OCI-LY1 (cell line): ENCODE measurements around the gene TAF11L7.
"Not testable (repeated sequence)": the region's sequence is repeated elsewhere in the genome, so short reads cannot be mapped to it uniquely, and the experiment has no call there.

ENCODE experiments used
- H2AFZ ChIP-seq: fragments of 200-600 bp; sonication (generic), shearing (Covaris generic); 2 replicates; pipeline ENCODE4 v1.6.0; 2014; ENCODE audit warnings: antibody characterized with exemption, mild to moderate bottlenecking, low read length
- H3F3A ChIP-seq: fragments of 200-600 bp; sonication (generic), shearing (Covaris generic); 2 replicates; pipeline ENCODE4 v1.6.0; 2014; ENCODE audit warnings: mild to moderate bottlenecking, antibody characterized with exemption, low read length, moderate library complexity; ENCODE audit not compliant: insufficient read depth
- H3K27ac ChIP-seq: fragments of 200-600 bp; sonication (generic); 2 replicates; pipeline ENCODE4 v1.5.1; 2014; ENCODE audit warnings: low read length, mixed run types, mild to moderate bottlenecking, low read depth; ENCODE audit not compliant: poor library complexity, severe bottlenecking
- H3K27me3 ChIP-seq: fragments of 200-600 bp; sonication (generic); 2 replicates; pipeline ENCODE4 v1.6.0; 2014; ENCODE audit warnings: antibody characterized with exemption, mild to moderate bottlenecking, low read length, moderate library complexity; ENCODE audit not compliant: insufficient read depth
- H3K36me3 ChIP-seq: fragments of 200-600 bp; sonication (generic); 2 replicates; pipeline ENCODE4 v1.6.1; 2014; ENCODE audit warnings: mild to moderate bottlenecking, antibody characterized with exemption, low read length, moderate library complexity, mixed read lengths; ENCODE audit not compliant: insufficient read depth
- H3K4me1 ChIP-seq: fragments of 200-600 bp; sonication (generic); 2 replicates; pipeline ENCODE4 v1.5.1; 2014; ENCODE audit warnings: mild to moderate bottlenecking, low read length, moderate library complexity; ENCODE audit not compliant: insufficient read depth, severe bottlenecking
- H3K4me2 ChIP-seq: fragments of 200-600 bp; sonication (generic), shearing (Covaris generic); 2 replicates; pipeline ENCODE4 v1.6.1; 2014; ENCODE audit warnings: low read length
- H3K4me3 ChIP-seq: fragments of 200-600 bp; sonication (generic); 2 replicates; pipeline ENCODE4 v1.5.1; 2014; ENCODE audit warnings: low read length, low read depth, mild to moderate bottlenecking, mixed read lengths; ENCODE audit not compliant: poor library complexity, severe bottlenecking
- H3K79me2 ChIP-seq: fragments of 200-600 bp; shearing (Covaris generic); 2 replicates; pipeline ENCODE4 v1.6.1; 2016; ENCODE audit warnings: mixed run types, low read length, mixed read lengths; ENCODE audit not compliant: insufficient read depth
- H3K9ac ChIP-seq: fragments of 200-600 bp; sonication (generic), shearing (Covaris generic); 2 replicates; pipeline ENCODE4 v1.6.1; 2014; ENCODE audit warnings: mild to moderate bottlenecking, low read length, mixed read lengths
- H3K9me2 ChIP-seq: fragments of 200-600 bp; sonication (generic), shearing (Covaris generic); 2 replicates; pipeline ENCODE4 v1.6.1; 2014; ENCODE audit warnings: low read depth, mild to moderate bottlenecking, low read length, mixed read lengths
- H3K9me3 ChIP-seq: fragments of 200-600 bp; shearing (Covaris generic); 2 replicates; pipeline ENCODE4 v1.6.1; 2014; ENCODE audit warnings: low read length, mixed read lengths
- H4K20me1 ChIP-seq: fragments of 200-600 bp; sonication (generic), shearing (Covaris generic); 2 replicates; pipeline ENCODE4 v1.6.0; 2016; ENCODE audit warnings: mild to moderate bottlenecking, low read length; ENCODE audit not compliant: insufficient read depth
- EZH2 ChIP-seq: fragments of 200-600 bp; sonication (generic), shearing (Covaris generic); IDR thresholded peaks from 2 replicates; pipeline ENCODE4 v1.8.0; 2017; ENCODE audit warnings: borderline replicate concordance, mixed run types, mild to moderate bottlenecking, antibody characterized with exemption, low read length, moderate library complexity, mixed read lengths
- TF ChIP-seq, protein P1 (sequence below): fragments of 200-600 bp; sonication (generic), shearing (Covaris generic); IDR thresholded peaks from 2 replicates; pipeline ENCODE4 v1.5.1; 2017; ENCODE audit warnings: mild to moderate bottlenecking, antibody characterized with exemption, low read length, moderate library complexity, mixed read lengths

Gene TAF11L7

DNA sequence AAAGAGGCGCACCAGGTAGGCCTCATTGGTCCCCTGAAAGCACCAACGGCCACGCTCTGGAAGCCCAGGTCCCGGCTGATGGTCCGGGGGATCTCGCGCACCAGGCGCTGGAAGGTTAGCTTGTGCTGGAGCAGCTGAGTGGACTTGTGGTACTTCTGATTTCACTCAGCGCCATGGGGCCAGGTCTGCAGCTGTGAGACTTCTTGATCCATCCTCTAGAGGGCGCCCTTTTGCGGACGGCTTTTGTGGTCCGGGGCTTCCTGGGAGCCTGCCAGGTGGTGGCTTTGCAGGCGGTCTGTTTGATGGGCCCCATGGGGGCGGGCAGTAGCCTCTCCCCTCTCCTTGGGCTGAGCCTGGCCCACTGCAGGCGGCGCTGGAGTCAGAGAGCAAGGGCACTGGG, 35.1 kb upstream of the TAF11L7 start:
- no peaks in the 10 kb centered on the region for H4K20me1 ChIP-seq
- no peaks in the 10 kb centered on the region for H3F3A ChIP-seq
- no peak overlapping the region for H2AFZ ChIP-seq
- no peak overlapping the region for H3K4me3 ChIP-seq
- H3K79me2 ChIP-seq: no peaks in the 10 kb centered on the region
- H3K9me3 ChIP-seq: no peaks in the 10 kb centered on the region
- H3K27ac ChIP-seq: no peak overlapping the region
- H3K9ac ChIP-seq: no peak overlapping the region
- no peak for TF ChIP-seq EZH2
- TF ChIP-seq, protein P1, sequence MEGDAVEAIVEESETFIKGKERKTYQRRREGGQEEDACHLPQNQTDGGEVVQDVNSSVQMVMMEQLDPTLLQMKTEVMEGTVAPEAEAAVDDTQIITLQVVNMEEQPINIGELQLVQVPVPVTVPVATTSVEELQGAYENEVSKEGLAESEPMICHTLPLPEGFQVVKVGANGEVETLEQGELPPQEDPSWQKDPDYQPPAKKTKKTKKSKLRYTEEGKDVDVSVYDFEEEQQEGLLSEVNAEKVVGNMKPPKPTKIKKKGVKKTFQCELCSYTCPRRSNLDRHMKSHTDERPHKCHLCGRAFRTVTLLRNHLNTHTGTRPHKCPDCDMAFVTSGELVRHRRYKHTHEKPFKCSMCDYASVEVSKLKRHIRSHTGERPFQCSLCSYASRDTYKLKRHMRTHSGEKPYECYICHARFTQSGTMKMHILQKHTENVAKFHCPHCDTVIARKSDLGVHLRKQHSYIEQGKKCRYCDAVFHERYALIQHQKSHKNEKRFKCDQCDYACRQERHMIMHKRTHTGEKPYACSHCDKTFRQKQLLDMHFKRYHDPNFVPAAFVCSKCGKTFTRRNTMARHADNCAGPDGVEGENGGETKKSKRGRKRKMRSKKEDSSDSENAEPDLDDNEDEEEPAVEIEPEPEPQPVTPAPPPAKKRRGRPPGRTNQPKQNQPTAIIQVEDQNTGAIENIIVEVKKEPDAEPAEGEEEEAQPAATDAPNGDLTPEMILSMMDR: peak; percentile 50; the same call in 1 of the 2 replicates
- no peak overlapping the region for H3K4me2 ChIP-seq
- no peaks in the 10 kb centered on the region for H3K4me1 ChIP-seq
- H3K9me2 ChIP-seq: no peaks in the 10 kb centered on the region
- H3K36me3 ChIP-seq: no peaks in the 10 kb centered on the region
- H3K27me3 ChIP-seq: no peaks in the 10 kb centered on the region

DNA sequence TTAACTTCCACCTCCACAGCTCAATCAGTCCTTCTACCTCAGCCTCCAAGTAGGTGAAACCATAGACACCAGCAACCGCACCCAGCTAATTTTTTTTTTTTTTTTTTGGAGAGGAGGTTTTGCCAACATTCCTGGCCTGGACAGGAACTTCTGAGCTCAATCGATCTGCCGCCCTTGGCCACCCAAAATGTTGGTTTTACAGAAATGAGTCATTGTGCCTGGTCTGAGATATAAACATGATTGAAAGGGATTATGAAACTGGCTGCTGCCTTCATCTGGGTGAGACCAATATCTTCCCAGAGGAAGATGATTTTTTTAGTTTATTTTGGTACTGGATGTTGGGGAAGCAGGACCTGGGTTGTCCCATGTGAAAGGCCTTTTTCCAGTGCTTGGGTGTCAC, 33.8 kb upstream of the TAF11L7 start:
- Histone ChIP-seq H3K4me1 (no peaks in the 10 kb centered on the region), H4K20me1 (no peaks in the 10 kb centered on the region), H3K9ac (no peak overlapping the region), H3K27me3 (no peaks in the 10 kb centered on the region), H2AFZ (no peak overlapping the region), H3K9me3 (no peaks in the 10 kb centered on the region), H3F3A (no peaks in the 10 kb centered on the region), H3K79me2 (no peaks in the 10 kb centered on the region), H3K4me2 (no peak overlapping the region), H3K4me3 (no peak overlapping the region), H3K36me3 (no peaks in the 10 kb centered on the region), H3K9me2 (no peaks in the 10 kb centered on the region), H3K27ac (no peak overlapping the region)
- TF ChIP-seq EZH2: no peak
- TF ChIP-seq, protein P1: no peak

DNA sequence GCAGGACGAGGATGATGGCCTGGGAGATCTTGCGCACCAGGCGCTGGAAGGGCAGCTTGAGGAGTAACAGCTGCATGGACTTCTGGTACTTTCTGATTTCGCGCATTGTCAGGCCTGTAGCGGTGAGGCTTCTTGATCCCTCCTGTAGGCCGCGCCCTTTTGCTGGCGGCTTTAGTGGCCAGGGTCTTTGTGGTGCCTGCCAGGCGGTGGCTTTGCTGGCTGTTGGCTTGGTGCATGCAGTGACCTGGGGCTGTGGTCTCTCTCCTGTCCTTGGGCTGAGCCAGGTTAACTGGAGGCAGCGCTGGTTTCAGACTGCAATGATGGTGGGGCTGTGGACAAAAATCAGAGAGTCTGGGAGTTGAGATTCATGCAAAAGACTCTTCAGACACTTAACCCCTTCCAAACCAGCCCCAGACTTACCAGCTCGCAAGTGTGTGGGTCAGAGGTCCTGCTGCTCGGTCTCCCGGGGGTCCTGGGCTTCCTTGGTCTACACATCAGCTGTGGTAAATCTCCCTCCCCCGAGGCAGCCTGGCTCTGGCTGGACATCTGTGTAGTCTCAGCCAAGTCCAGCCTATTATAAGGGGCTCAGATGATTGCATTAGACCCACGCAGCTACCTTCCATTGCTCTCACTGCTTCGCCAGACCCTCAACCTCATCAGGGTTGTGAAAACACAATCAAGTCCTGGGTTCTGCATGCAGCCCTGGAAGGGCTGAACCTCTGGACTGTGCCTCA, 29.5 kb upstream of the TAF11L7 start:
- TF ChIP-seq, protein P1: no peak
- TF ChIP-seq EZH2: no peak
- H2AFZ ChIP-seq: no peak overlapping the region
- no peak overlapping the region for H3K4me2 ChIP-seq
- no peak overlapping the region for H3K4me3 ChIP-seq
- no peaks in the 10 kb centered on the region for H4K20me1 ChIP-seq
- no peak overlapping the region for H3K9ac ChIP-seq
- H3K79me2 ChIP-seq: no peaks in the 10 kb centered on the region
- no peaks in the 10 kb centered on the region for H3K36me3 ChIP-seq
- H3K27me3 ChIP-seq: no peaks in the 10 kb centered on the region
- H3K27ac ChIP-seq: no peak overlapping the region
- no peaks in the 10 kb centered on the region for H3K9me3 ChIP-seq
- no peaks in the 10 kb centered on the region for H3F3A ChIP-seq
- H3K4me1 ChIP-seq: no peaks in the 10 kb centered on the region
- H3K9me2 ChIP-seq: no peaks in the 10 kb centered on the region

DNA sequence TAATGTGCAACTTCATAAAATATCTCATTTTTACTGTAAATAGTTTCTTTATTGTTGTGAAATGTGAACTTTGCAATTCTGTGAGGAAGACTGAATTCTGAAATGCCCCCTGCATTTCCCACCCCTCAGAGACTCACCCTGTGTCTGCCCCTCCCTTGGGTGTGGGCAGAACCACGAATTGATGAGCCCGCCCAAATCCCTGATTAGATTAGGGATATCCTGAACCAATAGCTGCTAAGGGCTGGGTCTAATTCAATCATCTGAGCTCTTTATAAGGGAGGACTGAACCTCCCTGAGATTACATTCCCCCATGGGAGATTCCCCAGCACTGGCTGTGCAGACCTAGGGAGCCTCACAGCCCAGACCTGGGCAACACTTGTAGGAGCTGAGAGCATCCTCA, 24.5 kb upstream of the TAF11L7 start, which contains the start of gene TAF11L12:
Gene TAF11L12, plus strand, starts transcription at position 301 of the 400 bp plus-strand sequence.
- H4K20me1 ChIP-seq, H3K4me3 ChIP-seq, H3K9me2 ChIP-seq, H3K9me3 ChIP-seq, H3K27ac ChIP-seq, H3K36me3 ChIP-seq, H3K27me3 ChIP-seq, H3K4me2 ChIP-seq, H3K79me2 ChIP-seq, H3K9ac ChIP-seq, H3K4me1 ChIP-seq, H2AFZ ChIP-seq, H3F3A ChIP-seq: not testable (repeated sequence)

DNA sequence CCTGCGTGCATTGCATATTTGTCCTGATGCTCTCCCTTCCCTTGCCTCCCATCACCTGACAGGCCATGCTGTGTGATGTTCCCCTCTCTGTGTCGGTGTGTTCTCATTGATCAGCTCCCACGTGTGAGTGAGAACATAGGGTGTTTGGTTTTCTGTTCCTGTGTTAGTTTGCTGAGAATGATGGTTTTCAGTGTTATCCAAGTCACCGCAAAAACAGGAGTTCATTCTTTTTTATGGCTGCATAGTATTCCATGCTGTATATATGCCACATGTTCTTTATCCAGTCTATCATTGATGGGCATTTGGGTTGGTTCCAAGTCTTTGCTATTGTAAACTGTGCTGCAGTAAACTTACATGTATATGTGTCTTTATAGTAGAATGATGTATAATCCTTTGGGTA, 21.9 kb upstream of the TAF11L7 start:
- H3K4me2 ChIP-seq, H3K9ac ChIP-seq, H2AFZ ChIP-seq, H3K79me2 ChIP-seq, H3K27ac ChIP-seq, H3K9me3 ChIP-seq, H3K4me1 ChIP-seq, H3K4me3 ChIP-seq, H4K20me1 ChIP-seq, H3K27me3 ChIP-seq, H3K9me2 ChIP-seq, H3F3A ChIP-seq, H3K36me3 ChIP-seq: not testable (repeated sequence)
